Stimulated activated CD4-positive, alpha-beta T cell treated with anti-CD3 and anti-CD28 coated beads, TNF-alpha, amount 100 ng/mL, for 1 hour (primary cell): ENCODE results near the gene TGM5.
"Not testable (repeated sequence)": the region's sequence is repeated elsewhere in the genome, so short reads cannot be mapped to it uniquely, and the experiment has no call there.

ENCODE experiments used
- DNase-seq, 3 donors: peaks; one replicate each; pipeline ENCODE4 v3.0.0-alpha.2; 2020; ENCODE audit warnings: low read depth in 3 of 3, low spot score in 1 of 3

Gene TGM5

GRCh38 chr15:43249236-43249635 lies 17.5 kb downstream of the TGM5 start:
- no peak for DNase-seq

- no peak for DNase-seq
These were observed 20.4 kb downstream of the TGM5 start for GRCh38 chr15:43246261-43246774.

- DNase-seq, result no peak
These were observed 22.6 kb downstream of the TGM5 start for GRCh38 chr15:43244092-43244491.

- no peak for DNase-seq
These were observed 23.6 kb downstream of the TGM5 start for GRCh38 chr15:43243020-43243645.

- DNase-seq, result no peak
These were observed 24.1 kb downstream of the TGM5 start for GRCh38 chr15:43242616-43243015.

GRCh38 chr15:43241100-43241499 lies 25.6 kb downstream of the TGM5 start:
- DNase-seq, result no peak

GRCh38 chr15:43239732-43240491 lies 26.8 kb downstream of the TGM5 start:
- no peak for DNase-seq

- no peak for DNase-seq
These were observed 28.0 kb downstream of the TGM5 start for GRCh38 chr15:43238671-43239131.

- DNase-seq, result no peak
These were observed 28.8 kb downstream of the TGM5 start for GRCh38 chr15:43237842-43238470.

GRCh38 chr15:43235536-43235935 lies 31.2 kb downstream of the TGM5 start:
- DNase-seq, result no peak

GRCh38 chr15:43232289-43232874 lies 34.3 kb downstream of the TGM5 start:
- DNase-seq, result no peak

GRCh38 chr15:43230640-43231115 lies 36.0 kb downstream of the TGM5 start:
- no peak for DNase-seq

GRCh38 chr15:43229977-43230376 lies 36.8 kb downstream of the TGM5 start:
- DNase-seq, result no peak

- no peak for DNase-seq
These were observed 40.1 kb downstream of the TGM5 start for GRCh38 chr15:43226436-43227305.

- not testable (repeated sequence) for DNase-seq
These were observed 40.8 kb downstream of the TGM5 start for GRCh38 chr15:43225950-43226255.

GRCh38 chr15:43225201-43225949 lies 41.4 kb downstream of the TGM5 start:
- peak in 1 of 3 donors; percentile 3 for DNase-seq

GRCh38 chr15:43221422-43221821 lies 45.3 kb downstream of the TGM5 start:
- no peak for DNase-seq

- DNase-seq, result no peak
These were observed 45.7 kb downstream of the TGM5 start, which contains the start of gene EPB42 for GRCh38 chr15:43220991-43221403. TSS of gene EPB42 (minus strand) at chr15:43221018. CDS start at chr15:43220825, 193 bp downstream.
